ENCODE data around the gene LNPK.

LNPK gene

GRCh38 chr2:175874291-175874690, 127.8 kb downstream of the LNPK start:
- DNase-seq (ENCODE audit: low read depth): no peak
- H3K4me3 ChIP-seq (ENCODE audit: low read length): no peak overlapping the region
- TF ChIP-seq CTCF (conservative IDR thresholded peaks at IDR 0.05; ENCODE audit: low read depth, low read length): no peak
